GM12873 (cell line): Measurements from ENCODE around the gene EIF1.

Source experiments
- TF ChIP-seq, protein P1 (sequence below): IDR thresholded peaks from 2 replicates; pipeline ENCODE4 v1.5.1; 2012; ENCODE audit warnings: low read depth, mild to moderate bottlenecking, moderate library complexity, low read length, control low read depth; ENCODE audit not compliant: insufficient read depth; ENCODE audit errors: missing control alignments

EIF1 gene

DNA sequence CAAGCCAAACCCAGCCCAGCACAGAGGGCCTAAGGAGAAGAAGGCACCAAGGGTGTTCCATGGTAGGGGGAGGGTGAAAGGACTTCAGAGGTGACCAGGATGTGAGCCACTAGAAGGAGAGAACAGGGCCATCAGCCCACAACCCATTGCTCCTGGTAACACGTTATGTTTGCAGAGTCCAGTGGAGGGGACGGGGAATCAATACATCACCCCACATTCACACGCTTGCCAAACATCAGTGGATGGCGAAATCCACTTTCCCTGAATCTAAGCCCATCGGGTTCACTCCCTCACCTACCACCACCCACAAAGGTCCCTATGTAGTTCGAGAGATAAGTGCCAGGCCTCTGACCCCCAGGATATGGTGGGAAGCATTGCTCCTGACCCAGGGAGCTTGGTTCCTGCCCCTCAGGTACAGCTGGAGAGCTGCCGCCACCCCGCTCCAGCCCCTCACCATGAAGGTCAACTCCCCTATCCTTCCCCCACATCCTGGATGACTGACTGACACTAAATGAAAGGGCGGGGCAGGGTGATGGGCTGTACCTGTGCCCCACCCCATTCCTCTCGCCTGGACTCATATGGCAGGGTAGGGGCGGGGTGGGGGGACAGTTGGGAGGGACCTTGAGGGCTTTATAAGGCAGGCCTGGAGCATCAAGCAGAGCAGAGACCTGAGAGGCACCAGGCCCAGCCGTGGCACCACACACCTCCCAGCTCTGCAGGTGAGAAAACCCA is 23.1 kb downstream of the EIF1 start, which contains the start of gene GAST:
TSS of gene GAST (plus strand) at position 663 of the 732 bp plus-strand sequence. CDS start 3,106 bp downstream, outside the sequence.
- TF ChIP-seq, protein P1, sequence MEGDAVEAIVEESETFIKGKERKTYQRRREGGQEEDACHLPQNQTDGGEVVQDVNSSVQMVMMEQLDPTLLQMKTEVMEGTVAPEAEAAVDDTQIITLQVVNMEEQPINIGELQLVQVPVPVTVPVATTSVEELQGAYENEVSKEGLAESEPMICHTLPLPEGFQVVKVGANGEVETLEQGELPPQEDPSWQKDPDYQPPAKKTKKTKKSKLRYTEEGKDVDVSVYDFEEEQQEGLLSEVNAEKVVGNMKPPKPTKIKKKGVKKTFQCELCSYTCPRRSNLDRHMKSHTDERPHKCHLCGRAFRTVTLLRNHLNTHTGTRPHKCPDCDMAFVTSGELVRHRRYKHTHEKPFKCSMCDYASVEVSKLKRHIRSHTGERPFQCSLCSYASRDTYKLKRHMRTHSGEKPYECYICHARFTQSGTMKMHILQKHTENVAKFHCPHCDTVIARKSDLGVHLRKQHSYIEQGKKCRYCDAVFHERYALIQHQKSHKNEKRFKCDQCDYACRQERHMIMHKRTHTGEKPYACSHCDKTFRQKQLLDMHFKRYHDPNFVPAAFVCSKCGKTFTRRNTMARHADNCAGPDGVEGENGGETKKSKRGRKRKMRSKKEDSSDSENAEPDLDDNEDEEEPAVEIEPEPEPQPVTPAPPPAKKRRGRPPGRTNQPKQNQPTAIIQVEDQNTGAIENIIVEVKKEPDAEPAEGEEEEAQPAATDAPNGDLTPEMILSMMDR = no peak

DNA sequence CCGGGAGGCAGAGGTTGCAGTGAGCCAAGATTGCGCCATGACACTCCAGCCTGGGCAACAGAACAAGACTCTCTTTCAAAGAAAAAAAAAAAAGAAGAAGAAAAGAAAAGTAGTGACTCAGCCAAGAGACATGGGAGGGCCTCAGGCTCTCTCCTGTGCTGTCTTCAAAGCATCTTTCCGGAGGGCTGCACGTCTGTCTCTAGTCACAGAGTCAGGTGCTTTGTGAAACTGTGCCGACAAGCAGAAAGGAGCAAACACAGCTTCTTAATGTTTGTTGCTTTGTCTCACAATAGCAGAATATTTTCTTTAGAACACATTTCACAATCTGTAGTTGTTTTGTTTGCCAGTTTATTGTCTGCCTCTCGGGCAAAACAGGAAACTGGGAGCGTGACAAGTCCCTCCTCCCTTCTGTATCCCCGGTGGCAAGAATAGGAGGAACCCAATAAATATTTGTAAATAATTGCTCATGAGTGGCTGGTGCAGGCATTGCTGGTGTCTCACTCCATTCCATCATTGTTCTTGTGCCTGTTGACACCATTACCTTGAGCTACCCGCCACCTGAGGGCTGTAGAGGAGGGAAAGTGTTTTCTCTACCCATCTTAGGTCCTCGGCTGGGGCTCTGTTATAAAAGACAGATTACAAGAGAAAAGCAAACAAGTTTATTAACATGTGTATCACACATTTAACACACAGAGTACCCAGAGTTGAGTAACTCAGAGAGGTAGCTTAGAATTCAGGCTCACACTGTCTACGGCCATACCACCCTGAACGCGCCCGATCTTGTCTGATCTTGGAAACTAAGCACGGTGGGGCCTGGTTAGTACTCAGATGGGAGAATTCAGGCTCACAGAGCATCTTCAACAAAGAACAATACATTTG is 29.0 kb downstream of the EIF1 start:
- TF ChIP-seq, protein P1 = no peak

DNA sequence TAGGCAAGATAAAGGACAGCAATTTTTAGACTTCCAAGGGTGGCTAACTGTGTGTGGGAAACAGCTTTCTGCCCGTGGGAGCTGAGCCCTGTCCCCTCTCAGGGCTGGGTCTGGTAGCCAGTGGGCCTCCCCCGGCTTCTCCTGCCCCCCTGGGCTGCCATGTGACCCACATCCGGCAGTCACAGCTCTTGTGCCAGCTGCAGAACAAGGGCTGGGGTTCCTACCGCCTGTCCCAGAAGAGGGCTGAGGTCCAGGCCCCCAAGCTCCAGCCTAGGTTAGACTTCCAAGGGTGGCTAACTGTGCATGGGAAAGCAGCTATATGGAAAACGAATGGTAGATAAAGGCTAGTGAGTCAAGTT is 29.6 kb downstream of the EIF1 start:
- TF ChIP-seq, protein P1 = no peak

DNA sequence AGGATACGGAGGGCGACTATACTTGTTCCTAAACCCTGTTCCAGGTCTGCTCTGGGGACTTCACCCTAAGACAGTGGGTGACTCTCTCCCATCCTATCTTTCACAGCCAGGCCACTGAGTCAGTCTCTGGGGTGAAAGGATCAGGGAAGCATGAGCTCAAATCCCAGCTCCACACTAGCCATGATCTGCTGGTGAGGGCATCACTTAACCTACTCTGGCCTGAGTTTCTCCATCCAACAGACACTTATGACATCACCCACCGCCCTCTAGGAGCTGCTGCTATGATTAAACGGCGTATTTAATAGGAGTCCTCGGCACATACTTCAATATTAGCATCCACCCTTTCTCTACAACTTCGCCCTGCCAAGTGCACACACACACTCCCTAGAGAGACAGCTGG is 33.5 kb downstream of the EIF1 start:
- TF ChIP-seq, protein P1 = no peak

DNA sequence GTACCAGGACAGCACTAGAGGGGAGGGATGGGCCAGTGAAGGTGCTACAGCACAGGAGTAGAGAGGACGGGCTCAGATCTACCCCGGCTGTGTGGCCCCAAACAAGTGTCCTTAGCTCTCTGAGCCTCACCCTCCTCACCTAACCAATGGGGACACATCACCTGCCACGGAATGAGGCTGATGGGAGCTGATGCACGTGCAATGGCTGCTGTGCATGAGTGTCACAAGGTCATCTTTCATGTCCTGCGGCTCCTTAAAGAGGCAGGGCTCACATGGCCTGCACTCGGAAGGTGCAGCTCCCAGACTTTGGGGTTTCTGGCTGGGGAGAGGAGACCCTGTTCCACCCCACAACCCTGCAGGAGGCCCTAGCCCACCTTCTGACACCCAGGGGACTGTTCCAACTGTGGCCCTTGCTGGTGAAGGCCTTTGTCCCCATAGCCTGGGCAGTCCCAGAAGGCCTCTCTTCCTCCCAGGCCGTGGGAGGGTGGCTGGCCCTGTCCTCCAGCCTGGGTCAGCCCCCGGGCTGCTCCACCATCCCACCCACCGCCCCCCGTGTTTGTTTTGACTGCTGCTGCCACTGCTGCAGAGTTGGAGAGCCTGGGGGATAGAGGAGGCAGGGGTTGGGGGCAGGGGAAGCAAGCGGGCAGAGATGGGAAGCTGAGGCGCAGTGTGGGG is 35.3 kb downstream of the EIF1 start:
- TF ChIP-seq, protein P1 = no peak

DNA sequence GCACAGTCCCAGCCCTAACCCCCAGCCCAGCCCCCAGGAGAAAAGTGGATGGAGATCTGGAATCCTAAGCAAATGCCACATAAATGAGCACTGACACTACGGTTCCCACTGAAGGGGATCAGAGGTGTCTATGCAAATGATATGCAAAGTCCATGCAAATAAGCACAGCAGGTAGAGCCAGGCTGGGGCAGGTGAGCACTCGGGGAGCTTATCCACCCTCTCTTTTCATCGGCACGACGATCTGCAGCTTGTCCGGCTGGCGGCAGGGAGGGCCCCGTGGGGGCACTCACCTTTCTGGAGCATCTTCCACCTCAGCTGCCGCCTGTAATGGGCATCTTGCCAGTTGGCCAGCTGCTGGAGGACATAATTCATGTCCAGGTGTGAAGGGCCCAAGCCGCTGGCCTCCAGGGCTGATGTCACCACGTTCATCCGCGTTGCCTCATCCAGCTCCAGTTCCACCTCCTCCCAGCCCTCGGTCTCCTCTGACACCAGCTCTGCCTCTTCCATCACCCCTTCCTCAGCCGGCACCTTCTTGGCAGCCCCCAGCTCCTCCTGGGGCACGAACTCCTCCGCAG is 35.9 kb downstream of the EIF1 start:
- TF ChIP-seq, protein P1 = no peak

DNA sequence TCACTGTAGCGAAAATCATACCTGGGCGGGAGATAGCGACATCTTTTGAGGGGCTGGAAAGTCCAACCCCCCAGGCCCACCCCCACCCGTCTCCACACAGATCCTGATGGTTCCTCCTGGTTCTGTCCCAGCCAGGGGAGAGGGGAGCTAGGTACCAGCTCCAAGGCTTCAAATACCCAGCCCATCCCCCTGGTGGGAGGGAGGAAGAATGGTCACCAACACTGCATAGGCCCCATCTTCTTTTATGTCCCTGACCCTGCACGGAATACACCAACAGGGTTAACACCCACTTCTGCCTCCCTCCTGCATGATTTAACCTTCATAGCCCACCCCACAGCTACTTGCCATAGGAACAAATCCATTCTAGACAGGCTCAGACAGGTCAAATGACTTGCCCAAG is 36.4 kb downstream of the EIF1 start:
- TF ChIP-seq, protein P1 = no peak
